Measurements from ENCODE around the gene NUP98.

The NUP98 gene

GRCh38 chr11:3632070-3632660 is 165.2 kb downstream of the NUP98 start:
- H3K27ac Mint-ChIP-seq: no peak overlapping the region
- no peak for ATAC-seq (ENCODE audit: low read depth)

DNA sequence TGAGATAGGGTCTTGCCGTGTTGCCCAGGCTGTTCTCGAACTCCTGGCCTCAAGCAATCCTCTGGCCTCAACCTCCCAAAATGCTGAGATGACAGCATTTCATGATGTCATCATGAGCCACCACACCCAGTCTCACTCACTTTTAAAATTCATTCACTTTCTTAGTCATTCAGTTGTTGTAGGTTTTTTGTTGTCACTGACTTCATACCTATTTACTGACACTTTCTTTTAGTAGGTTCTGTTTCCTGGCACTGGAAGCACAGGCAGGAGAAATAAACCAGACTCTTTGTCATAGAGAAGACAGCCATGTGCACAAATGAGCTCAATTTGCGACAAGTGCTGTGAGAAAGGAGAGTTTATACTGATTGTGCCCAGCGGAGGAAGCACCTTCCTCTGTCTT is 166.0 kb downstream of the NUP98 start:
- Mint-ChIP-seq H3K27ac (no peak overlapping the region), H3K27me3 (peaks cover 9% of the 10 kb centered on the region), H3K36me3 (no peaks in the 10 kb centered on the region), H3K9me3 (no peaks in the 10 kb centered on the region), H3K4me1 (peaks cover 5% of the 10 kb centered on the region), H3K4me3 (no peak overlapping the region)
- DNase-seq (ENCODE audit: low spot score in 2 of 2) (no peak), ATAC-seq (ENCODE audit: low read depth) (no peak)

More at GRCh38 chr11:3632070-3632660, 165.2 kb downstream of the NUP98 start:
- H3K4me1 Mint-ChIP-seq: no peaks in the 10 kb centered on the region
- H3K4me3 Mint-ChIP-seq: no peak overlapping the region
- H3K27me3 Mint-ChIP-seq: peaks cover 13% of the 10 kb centered on the region
- DNase-seq (ENCODE audit: low spot score in 2 of 2): no peak
- no peaks in the 10 kb centered on the region for H3K9me3 Mint-ChIP-seq
- no peaks in the 10 kb centered on the region for H3K36me3 Mint-ChIP-seq

GRCh38 chr11:3627291-3627690 is 170.1 kb downstream of the NUP98 start:
- no peak for ATAC-seq (ENCODE audit: low read depth)
- no peak overlapping the region for H3K4me3 Mint-ChIP-seq
- DNase-seq (ENCODE audit: low spot score in 2 of 2): no peak
- H3K27ac Mint-ChIP-seq: no peak overlapping the region
- no peaks in the 10 kb centered on the region for H3K9me3 Mint-ChIP-seq
- H3K36me3 Mint-ChIP-seq: no peaks in the 10 kb centered on the region
- H3K27me3 Mint-ChIP-seq: no peaks in the 10 kb centered on the region
- H3K4me1 Mint-ChIP-seq: peaks cover 8% of the 10 kb centered on the region

DNA sequence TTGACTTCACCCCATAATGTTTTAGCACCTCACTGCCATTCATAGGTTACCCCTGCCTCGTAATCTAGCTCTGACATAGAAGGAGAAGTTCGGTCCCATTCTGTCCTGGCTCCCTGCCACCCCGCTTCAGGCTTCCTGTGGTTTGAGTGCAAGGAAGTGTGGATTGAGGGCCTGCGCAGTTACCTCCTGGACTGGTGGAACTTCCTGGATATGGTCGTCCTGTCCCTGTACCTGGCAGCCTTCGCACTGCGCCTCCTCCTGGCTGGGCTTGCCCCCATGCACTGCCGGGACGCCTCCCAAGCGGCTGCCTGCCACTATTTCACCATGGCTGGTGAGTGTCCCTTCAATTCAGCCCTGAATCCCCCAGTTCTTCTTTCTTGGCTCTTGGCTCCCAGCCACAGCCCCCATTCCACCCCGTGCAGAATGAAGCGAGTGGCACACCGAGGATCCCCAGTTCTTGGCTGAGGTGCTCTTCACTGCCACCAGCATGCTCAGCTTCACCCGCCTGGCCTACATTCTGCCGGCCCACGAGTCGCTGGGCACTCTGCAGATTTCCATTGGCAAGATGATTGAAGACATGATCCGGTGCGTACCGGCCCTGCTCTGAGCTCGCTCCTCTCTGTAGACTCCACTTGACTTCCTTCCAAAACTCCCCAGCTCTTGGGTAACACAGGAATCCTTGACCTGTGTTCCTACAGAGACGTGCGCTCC is 170.9 kb downstream of the NUP98 start:
- H3K27ac Mint-ChIP-seq: no peak overlapping the region
- H3K4me3 Mint-ChIP-seq: no peak overlapping the region
- no peak for DNase-seq (ENCODE audit: low spot score in 2 of 2)
- H3K36me3 Mint-ChIP-seq: no peaks in the 10 kb centered on the region
- no peak for ATAC-seq (ENCODE audit: low read depth)
- no peaks in the 10 kb centered on the region for H3K9me3 Mint-ChIP-seq
- no peaks in the 10 kb centered on the region for H3K27me3 Mint-ChIP-seq
- H3K4me1 Mint-ChIP-seq: peaks cover 8% of the 10 kb centered on the region
